Measurements from ENCODE around the gene GJA8. TPM values are rescaled to one million over a fixed set of nuclear protein-coding genes. Genes with fewer than 3 reads are reported as not detected.
"Not testable (repeated sequence)": the region's sequence is repeated elsewhere in the genome, so short reads cannot be mapped to it uniquely, and the experiment has no call there.

Gene GJA8
- polyA plus RNA-seq, 3 donors = not detected

GRCh38 chr1:147913362-147913942 lies 10.9 kb downstream of the GJA8 start:
- no peak overlapping the region for H3K27ac ChIP-seq (ENCODE audit: low read depth, low read length)
- 92 to 96% (median 93%) methylated on average over 7 of the region's 7 CpGs for WGBS, 3 donors

GRCh38 chr1:147919896-147920295 lies 17.3 kb downstream of the GJA8 start:
- H3K27ac ChIP-seq (ENCODE audit: low read depth, low read length) = no peak overlapping the region
- WGBS, 3 donors = 88 to 94% (median 92%) methylated on average over 6 of the region's 6 CpGs

- 88 to 94% (median 92%) methylated on average over 1 of the region's 1 CpG for WGBS, 3 donors
- H3K27ac ChIP-seq (ENCODE audit: low read depth, low read length) = no peak overlapping the region
Measured at GRCh38 chr1:147924813-147925212, 22.2 kb downstream of the GJA8 start.

- 92 to 96% (median 95%) methylated on average over 2 to 4 of the region's 6 CpGs for WGBS, 3 donors
Measured at GRCh38 chr1:147927215-147927614, 24.6 kb downstream of the GJA8 start.

GRCh38 chr1:147927689-147928088 lies 25.1 kb downstream of the GJA8 start:
- 75 to 98% (median 93%) methylated on average over 3 to 6 of the region's 10 CpGs for WGBS, 3 donors

More at GRCh38 chr1:147927215-147927614, 24.6 kb downstream of the GJA8 start:
- H3K27ac ChIP-seq (ENCODE audit: low read depth, low read length) = not testable (repeated sequence)

GRCh38 chr1:147928236-147929132 lies 25.9 kb downstream of the GJA8 start, which contains the start of gene GPR89B:
TSS of gene GPR89B (plus strand) at chr1:147928420. CDS start at chr1:147928537, 117 bp downstream.
- WGBS, 3 donors = 0% methylated on average over 44 to 54 of the region's 72 CpGs
- not testable (repeated sequence) for H3K27ac ChIP-seq (ENCODE audit: low read depth, low read length)

More at GRCh38 chr1:147927689-147928088, 25.1 kb downstream of the GJA8 start:
- H3K27ac ChIP-seq (ENCODE audit: low read depth, low read length) = not testable (repeated sequence)

GRCh38 chr1:147931137-147931536 lies 28.5 kb downstream of the GJA8 start:
- H3K27ac ChIP-seq (ENCODE audit: low read depth, low read length) = not testable (repeated sequence)
- 63 to 97% (median 91%) methylated on average over 2 of the region's 2 CpGs for WGBS, 3 donors

GRCh38 chr1:147935296-147935695 lies 32.7 kb downstream of the GJA8 start:
- 76 to 93% (median 83%) methylated on average over 3 of the region's 3 CpGs for WGBS, 3 donors
- not testable (repeated sequence) for H3K27ac ChIP-seq (ENCODE audit: low read depth, low read length)

- H3K27ac ChIP-seq (ENCODE audit: low read depth, low read length) = not testable (repeated sequence)
- WGBS, 3 donors = 89 to 92% (median 91%) methylated on average over 2 of the region's 2 CpGs
Measured at GRCh38 chr1:147940456-147940855, 37.9 kb downstream of the GJA8 start.

GRCh38 chr1:147942563-147942962 lies 40.0 kb downstream of the GJA8 start:
- WGBS, 3 donors = no CpG with 5 or more reads among the region's 1 CpG
- not testable (repeated sequence) for H3K27ac ChIP-seq (ENCODE audit: low read depth, low read length)

- H3K27ac ChIP-seq (ENCODE audit: low read depth, low read length) = not testable (repeated sequence)
- WGBS, 3 donors = 95 to 98% (median 97%) methylated on average over 10 to 29 of the region's 35 CpGs
Measured at GRCh38 chr1:147949517-147949916, 46.9 kb downstream of the GJA8 start.

Other genes with a start within 250 kb of the GJA8 start
- gene ACP6, start 232.3 kb upstream of the GJA8 start, polyA plus RNA-seq = 1 to 10 TPM; 7.8 to 9.8 (median 8.9) TPM
- gene GJA5, start 142.2 kb upstream of the GJA8 start, polyA plus RNA-seq = 10 to 100 TPM in 2 of 3 donors, 1 to 10 TPM in 1; 1.3 to 16.8 (median 16.1) TPM
- 1 to 10 TPM; 4.4 to 5.9 (median 5.9) TPM for gene GPR89B, start 25.6 kb downstream of the GJA8 start, polyA plus RNA-seq
- 1 to 10 TPM; 4.1 to 8.7 (median 4.7) TPM for gene NBPF11, start 249.5 kb downstream of the GJA8 start, polyA plus RNA-seq

Data from adipose tissue (tissue), 3 donors.